ENCODE data around the gene NPLOC4. TPM values are rescaled to one million over a fixed set of nuclear protein-coding genes. Genes with fewer than 3 reads are reported as not detected.

The NPLOC4 gene
- total and polyA plus RNA-seq, 11 donors = 28.2 to 133 (median 99.2) TPM

- intact Hi-C loops (cut with DNase I) = loop anchor here in 3 of 10 donors (2.0 kb wide), 2 partner anchors 15 to 31 kb away; partner anchors contain the start of genes NPLOC4 (in 2 of the 3), TSPAN10 (in 2 of the 3) and ARL16 (in 1 of the 3)
- DNase-seq = no peak
- Histone ChIP-seq H3K36me3 (peaks cover 0 to 54% (median 37%) of the 10 kb centered on the region in 9 donors), H3K27ac (no peak overlapping the region), H3K9me3 (no peaks in the 10 kb centered on the region), H3K27me3 (no peaks in the 10 kb centered on the region), H3K4me3 (peak overlapping the region in 6 of 12 donors; percentile 77 to 100 (median 90)), H3K4me1 (peaks cover 0 to 29% (median 16%) of the 10 kb centered on the region in 12 donors)
- no peak for ATAC-seq
- WGBS, 4 donors = 88 to 89% (median 88%) methylated on average over 18 of the region's 18 CpGs
- TF ChIP-seq POLR2A (IDR thresholded peaks at IDR 0.05) (no peak), CTCF (IDR thresholded peaks at IDR 0.05) (no peak)
These were observed 30.8 kb upstream of the NPLOC4 start for GRCh38 chr17:81667754-81668153.

- WGBS, 4 donors = 0 to 1% (median 0%) methylated on average over 62 to 96 of the region's 96 CpGs
- DNase-seq (peak; percentile 97 to 98 (median 98)), ATAC-seq (peak; percentile 97 to 100 (median 99))
- H3K27me3 ChIP-seq = no peaks in the 10 kb centered on the region
- H3K9me3 ChIP-seq = no peaks in the 10 kb centered on the region
- H3K4me3 ChIP-seq = peak within 1 kb of the TSS; percentile 77 to 100 (median 94)
- TF ChIP-seq POLR2A (IDR thresholded peaks at IDR 0.05) (peak; percentile 64 to 95), CTCF (IDR thresholded peaks at IDR 0.05) (no peak)
- peaks cover 0 to 29% (median 16%) of the 10 kb centered on the region in 12 donors for H3K4me1 ChIP-seq
- H3K36me3 ChIP-seq = peaks cover 0 to 42% (median 26%) of the 10 kb centered on the region in 9 donors
- peak within 1 kb of the TSS; percentile 62 to 95 (median 88) for H3K27ac ChIP-seq
- intact Hi-C loops (cut with DNase I) = loop anchor here in 3 of 10 donors (2.0 kb wide), 2 partner anchors 16 to 30 kb away; partner anchors contain the start of genes NPLOC4 (in 2 of the 3), TSPAN10 (in 2 of the 3) and ARL16 (in 1 of the 3)
These were observed 29.7 kb upstream of the NPLOC4 start, which contains the start of the genes CCDC137 and OXLD1 for GRCh38 chr17:81666342-81667191. Gene CCDC137 (plus strand): TSS chr17:81666737. CDS start chr17:81666767, 30 bp downstream. Gene OXLD1 (minus strand): TSS chr17:81666605. CDS start chr17:81666577, 28 bp downstream.

- Histone ChIP-seq H3K27me3 (no peaks in the 10 kb centered on the region), H3K4me3 (peak overlapping the region; percentile 77 to 100 (median 94)), H3K4me1 (peaks cover 0 to 29% (median 16%) of the 10 kb centered on the region in 12 donors), H3K9me3 (no peaks in the 10 kb centered on the region), H3K27ac (peak overlapping the region; percentile 62 to 95 (median 88)), H3K36me3 (peaks cover 0 to 36% (median 20%) of the 10 kb centered on the region in 9 donors)
- DNase-seq (no peak), ATAC-seq (peak in 3 of 4 donors; percentile 1 to 28 (median 23))
- no peak for TF ChIP-seq CTCF (IDR thresholded peaks at IDR 0.05)
- no peak for TF ChIP-seq POLR2A (IDR thresholded peaks at IDR 0.05)
- intact Hi-C loops (cut with DNase I) = loop anchor here in 3 of 10 donors (2.0 kb wide), 2 partner anchors 17 to 29 kb away; partner anchors contain the start of genes NPLOC4 (in 2 of the 3), TSPAN10 (in 2 of the 3) and ARL16 (in 1 of the 3)
- 0 to 1% (median 1%) methylated on average over 12 to 16 of the region's 16 CpGs for WGBS, 4 donors
These were observed 29.1 kb upstream of the NPLOC4 start for GRCh38 chr17:81666092-81666341.

Data from heart left ventricle (tissue), 16 donors.